ENCODE measurements around the gene DBNDD1.

Gene DBNDD1

DNA sequence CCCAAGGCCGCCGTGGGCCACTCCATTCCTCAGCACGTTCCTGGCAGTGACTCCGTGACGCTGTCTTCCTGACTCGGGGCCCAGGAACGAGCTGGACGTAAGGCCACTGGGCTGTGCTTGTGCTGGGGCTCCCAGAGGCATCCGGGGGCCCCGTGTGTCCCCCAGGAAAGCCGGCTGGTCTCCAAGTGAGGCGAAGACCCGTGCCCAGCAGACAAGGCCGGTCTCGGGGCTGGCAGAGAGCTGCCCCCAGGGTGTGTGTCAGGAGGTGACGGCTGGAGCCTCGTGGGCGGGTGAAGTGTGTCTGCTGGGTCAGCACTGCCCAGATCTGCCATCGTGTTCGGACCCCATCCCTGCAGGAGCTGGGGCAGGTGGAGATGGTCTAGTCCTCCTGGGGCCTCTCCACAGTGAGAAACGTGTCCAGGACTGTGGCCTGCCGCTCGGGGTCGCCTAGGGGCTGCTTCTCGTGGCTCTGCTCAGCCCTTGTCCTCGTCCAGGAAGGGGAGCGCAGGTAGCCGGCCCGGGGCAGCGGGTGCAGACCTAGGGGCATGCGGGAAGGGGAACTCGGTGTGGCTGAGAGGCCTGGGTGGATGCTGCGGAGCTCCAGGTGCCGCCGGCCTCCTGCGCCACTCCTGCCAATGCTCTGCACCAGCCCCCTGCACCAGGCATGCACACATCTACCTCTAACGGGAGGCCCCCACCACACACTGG lies 13.1 kb downstream of the DBNDD1 start:
- H3K4me3 ChIP-seq (ENCODE audit: low read depth, low read length), result no peak overlapping the region
- TF ChIP-seq, protein P1, sequence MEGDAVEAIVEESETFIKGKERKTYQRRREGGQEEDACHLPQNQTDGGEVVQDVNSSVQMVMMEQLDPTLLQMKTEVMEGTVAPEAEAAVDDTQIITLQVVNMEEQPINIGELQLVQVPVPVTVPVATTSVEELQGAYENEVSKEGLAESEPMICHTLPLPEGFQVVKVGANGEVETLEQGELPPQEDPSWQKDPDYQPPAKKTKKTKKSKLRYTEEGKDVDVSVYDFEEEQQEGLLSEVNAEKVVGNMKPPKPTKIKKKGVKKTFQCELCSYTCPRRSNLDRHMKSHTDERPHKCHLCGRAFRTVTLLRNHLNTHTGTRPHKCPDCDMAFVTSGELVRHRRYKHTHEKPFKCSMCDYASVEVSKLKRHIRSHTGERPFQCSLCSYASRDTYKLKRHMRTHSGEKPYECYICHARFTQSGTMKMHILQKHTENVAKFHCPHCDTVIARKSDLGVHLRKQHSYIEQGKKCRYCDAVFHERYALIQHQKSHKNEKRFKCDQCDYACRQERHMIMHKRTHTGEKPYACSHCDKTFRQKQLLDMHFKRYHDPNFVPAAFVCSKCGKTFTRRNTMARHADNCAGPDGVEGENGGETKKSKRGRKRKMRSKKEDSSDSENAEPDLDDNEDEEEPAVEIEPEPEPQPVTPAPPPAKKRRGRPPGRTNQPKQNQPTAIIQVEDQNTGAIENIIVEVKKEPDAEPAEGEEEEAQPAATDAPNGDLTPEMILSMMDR (conservative IDR thresholded peaks at IDR 0.05; ENCODE audit: low read depth, low read length), result no peak

DNA sequence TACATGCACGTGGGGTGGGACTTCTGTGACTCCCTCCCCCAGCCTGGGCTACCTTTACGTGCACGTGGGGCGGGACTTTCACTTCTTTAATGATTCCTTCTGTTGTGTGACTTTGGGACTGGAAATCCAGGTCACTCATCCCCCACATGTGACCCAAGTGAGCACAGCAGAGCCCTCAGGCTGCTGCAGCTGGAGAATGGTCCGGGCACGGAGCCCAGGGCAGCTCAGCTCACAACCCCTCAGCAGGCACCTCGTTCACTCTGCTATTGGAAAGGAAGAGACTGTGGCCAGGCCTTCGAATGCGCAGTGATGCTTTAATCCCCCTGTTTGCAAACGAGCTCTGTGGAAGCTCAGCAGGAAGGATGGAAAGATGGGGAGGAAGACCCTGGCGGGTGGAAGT lies 14.7 kb downstream of the DBNDD1 start:
- no peak for DNase-seq (ENCODE audit: low read depth)
- no peak overlapping the region for H3K4me3 ChIP-seq (ENCODE audit: low read depth, low read length)
- TF ChIP-seq, protein P1 (conservative IDR thresholded peaks at IDR 0.05; ENCODE audit: low read depth, low read length), result no peak

More for the DNA sequence above, 13.1 kb downstream of the DBNDD1 start:
- no peak for DNase-seq (ENCODE audit: low read depth)

DNA sequence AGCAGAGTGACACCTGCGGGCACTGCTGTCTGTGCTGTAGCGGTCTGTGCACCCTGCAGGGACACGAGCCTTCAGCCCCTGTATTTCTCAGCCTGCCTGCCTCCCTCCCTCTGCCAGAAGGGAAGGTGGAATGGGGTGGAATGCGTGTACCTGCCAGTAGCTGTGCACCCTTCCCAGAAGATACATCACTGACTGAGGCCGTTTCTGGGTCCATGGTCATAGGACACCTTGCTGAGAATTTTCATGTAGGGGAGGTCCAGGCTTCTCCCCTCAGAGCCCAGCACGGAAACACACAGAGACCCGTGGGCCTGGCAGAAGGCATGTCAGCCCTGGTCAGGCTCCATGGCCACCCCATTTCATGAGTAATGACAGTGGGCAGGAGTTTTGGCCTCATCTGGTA lies 16.5 kb downstream of the DBNDD1 start:
- TF ChIP-seq, protein P1 (conservative IDR thresholded peaks at IDR 0.05; ENCODE audit: low read depth, low read length), result no peak
- H3K4me3 ChIP-seq (ENCODE audit: low read depth, low read length), result no peak overlapping the region
- no peak for DNase-seq (ENCODE audit: low read depth)

DNA sequence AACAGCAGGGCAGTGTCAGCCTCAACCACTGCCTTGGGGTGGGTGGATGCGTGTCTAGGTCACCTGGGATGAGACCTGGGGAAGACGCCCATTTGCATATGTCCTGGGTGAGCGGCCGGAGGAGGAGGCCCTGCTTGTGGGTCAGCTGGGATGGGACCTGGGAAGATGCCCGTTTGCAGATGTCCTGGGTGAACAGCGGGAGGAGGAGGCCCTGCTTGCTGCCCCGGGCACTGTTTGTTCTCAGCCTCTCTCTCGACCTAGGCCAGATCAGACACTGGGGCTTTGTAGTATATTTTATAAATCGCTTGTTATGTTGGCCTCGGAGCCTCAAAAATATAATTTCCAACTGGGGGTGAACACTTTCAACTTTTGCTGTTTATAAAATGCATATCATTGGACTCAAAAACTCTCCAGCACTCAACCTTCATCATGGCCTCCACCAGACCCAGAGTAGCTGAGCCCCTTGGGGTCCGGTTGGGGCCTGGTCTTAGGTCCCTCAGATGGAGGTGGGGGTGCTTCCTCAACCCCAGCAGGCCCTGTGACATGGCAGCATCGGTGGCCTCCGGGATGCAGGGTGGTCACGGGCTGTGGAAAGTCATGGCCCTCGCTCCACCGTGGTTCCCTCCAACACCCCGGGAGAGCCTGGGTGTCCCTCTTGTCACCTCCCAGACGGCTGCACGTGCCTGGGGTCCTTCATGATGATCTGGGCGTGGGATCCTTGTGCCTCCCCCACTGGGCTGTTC lies 17.3 kb downstream of the DBNDD1 start:
- TF ChIP-seq, protein P1 (conservative IDR thresholded peaks at IDR 0.05; ENCODE audit: low read depth, low read length), result no peak
- DNase-seq (ENCODE audit: low read depth), result no peak
- H3K4me3 ChIP-seq (ENCODE audit: low read depth, low read length), result no peak overlapping the region

DNA sequence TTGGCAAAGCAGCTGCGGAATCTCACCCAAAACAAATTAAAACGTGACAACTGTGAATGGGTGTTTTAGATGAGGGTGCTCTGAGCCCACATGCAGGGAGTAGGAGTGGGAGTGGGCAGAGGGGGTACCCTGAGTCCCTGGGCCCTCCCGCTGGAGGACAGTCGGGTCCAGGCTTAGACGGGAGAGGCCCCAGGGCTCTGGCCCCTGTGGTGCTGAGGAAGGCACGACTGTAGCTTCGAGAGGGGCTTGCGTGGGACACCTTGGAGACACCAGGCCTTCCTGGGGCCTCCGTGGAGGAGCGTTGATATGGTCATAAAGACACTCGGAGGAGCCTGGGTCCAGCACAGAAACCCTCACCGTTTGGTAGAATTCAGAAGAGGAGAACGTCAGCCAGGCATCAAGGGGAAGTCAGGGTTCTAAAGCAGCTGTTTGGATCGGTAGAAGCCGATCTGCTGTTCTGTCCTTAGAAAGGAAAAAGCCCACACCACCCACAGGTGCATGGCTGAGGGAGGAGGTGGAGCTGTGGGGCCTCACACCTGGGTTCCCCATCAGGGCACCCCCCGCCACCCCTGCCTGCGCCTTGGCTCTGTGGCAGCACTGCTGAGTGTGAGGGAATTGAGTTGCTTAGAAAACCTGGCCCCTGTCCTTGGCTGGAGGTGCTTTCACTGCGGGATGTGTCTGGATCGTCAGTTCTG lies 18.4 kb downstream of the DBNDD1 start:
- no peak overlapping the region for H3K4me3 ChIP-seq (ENCODE audit: low read depth, low read length)
- DNase-seq (ENCODE audit: low read depth), result no peak
- TF ChIP-seq, protein P1 (conservative IDR thresholded peaks at IDR 0.05; ENCODE audit: low read depth, low read length), result no peak

DNA sequence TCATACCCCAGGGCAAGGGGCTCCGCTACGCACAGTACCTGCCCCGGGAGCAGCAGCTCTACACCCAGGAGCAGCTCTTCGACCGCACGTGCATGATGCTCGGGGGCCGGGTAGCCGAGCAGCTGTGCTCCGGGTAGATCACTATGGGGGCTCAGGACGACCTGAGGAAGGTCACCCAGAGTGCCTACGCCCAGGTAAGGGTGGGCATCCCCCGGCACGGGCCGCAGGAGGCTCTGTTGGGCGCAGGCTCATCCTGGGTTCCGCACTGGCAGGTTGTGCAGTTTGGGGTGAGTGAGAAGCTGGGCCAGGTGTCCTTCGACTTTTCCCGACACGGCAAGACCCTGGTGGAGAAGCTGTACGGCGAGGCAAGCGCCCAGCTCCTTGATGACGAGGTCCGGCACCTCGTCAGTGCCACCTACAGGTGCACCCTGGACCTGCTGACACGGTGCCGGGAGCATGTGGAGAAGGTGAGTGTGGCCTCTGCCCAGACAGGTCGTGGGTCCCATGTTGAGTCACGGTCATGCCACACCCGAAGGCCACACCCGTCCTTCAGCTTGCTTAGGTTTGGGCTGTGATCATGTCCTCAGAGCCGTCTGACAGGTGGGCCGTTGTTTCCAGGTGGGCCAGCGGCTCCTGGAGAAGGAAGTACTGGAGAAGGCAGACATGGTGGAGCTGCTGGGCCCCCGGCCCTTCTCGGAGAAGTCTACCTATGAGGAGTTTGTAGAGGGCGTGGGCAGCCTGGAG lies 19.3 kb downstream of the DBNDD1 start:
- no peak for DNase-seq (ENCODE audit: low read depth)
- TF ChIP-seq, protein P1 (conservative IDR thresholded peaks at IDR 0.05; ENCODE audit: low read depth, low read length), result peak; percentile 4

More for the DNA sequence above, 19.3 kb downstream of the DBNDD1 start:
- no peak overlapping the region for H3K4me3 ChIP-seq (ENCODE audit: low read depth, low read length)
